ENCODE measurements around the gene SLC22A2. TPM values are rescaled to one million over a fixed set of nuclear protein-coding genes. Genes with fewer than 3 reads are reported as not detected.

The SLC22A2 gene
- total RNA-seq, 1 experiment from 2014 or later, result not detected

DNA sequence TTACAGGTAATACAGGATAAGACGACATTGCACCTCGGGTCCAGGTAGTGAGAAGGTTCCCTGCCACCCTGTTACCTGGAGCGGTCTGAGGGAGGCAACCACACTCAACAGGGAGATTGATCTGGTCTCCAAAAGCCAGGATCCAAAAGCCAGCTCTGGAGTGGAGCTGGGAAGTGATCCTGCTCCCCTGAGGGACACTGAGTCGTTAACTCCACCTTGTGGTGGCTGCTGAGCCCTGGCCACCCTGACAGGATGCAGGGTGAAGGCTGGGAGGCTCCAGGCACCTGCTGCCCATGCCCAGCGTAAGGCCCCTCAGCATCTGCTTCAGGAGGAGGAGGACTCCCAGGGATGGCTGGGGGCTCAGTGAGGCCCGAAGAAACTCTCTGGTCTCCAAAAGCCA lies 38.7 kb upstream of the SLC22A2 start:
- H3K9me3 Mint-ChIP-seq (ENCODE audit: low read depth, unreplicated experiment), result peaks cover 2% of the 10 kb centered on the region
- H3K36me3 Mint-ChIP-seq (ENCODE audit: insufficient read depth, unreplicated experiment), result peaks cover 9% of the 10 kb centered on the region
- peak; percentile 59 for DNase-seq
- peaks cover 44% of the 10 kb centered on the region for H3K4me1 Mint-ChIP-seq (ENCODE audit: low read depth, unreplicated experiment)
- no TSS peak for BruUV-seq (replicated peaks)
- intact Hi-C loops (cut with micrococcal nuclease; ENCODE audit: unreplicated experiment), result loop anchor here (1.0 kb wide), 2 partner anchors 76 to 159 kb away; no protein-coding TSS in a partner anchor
- no peak overlapping the region for H3K4me3 Mint-ChIP-seq (ENCODE audit: low read depth, unreplicated experiment)
- CTCF ChIA-PET, result interaction anchor here (2.1 to 2.2 kb wide), 2 partner anchors 76 to 159 kb away, joined by 13 to 39 read pairs; no protein-coding TSS in a partner anchor
- H3K27ac Mint-ChIP-seq (ENCODE audit: unreplicated experiment), result no peak overlapping the region
- H3K27me3 Mint-ChIP-seq (ENCODE audit: unreplicated experiment), result no peaks in the 10 kb centered on the region
- TF ChIP-seq, protein P1, sequence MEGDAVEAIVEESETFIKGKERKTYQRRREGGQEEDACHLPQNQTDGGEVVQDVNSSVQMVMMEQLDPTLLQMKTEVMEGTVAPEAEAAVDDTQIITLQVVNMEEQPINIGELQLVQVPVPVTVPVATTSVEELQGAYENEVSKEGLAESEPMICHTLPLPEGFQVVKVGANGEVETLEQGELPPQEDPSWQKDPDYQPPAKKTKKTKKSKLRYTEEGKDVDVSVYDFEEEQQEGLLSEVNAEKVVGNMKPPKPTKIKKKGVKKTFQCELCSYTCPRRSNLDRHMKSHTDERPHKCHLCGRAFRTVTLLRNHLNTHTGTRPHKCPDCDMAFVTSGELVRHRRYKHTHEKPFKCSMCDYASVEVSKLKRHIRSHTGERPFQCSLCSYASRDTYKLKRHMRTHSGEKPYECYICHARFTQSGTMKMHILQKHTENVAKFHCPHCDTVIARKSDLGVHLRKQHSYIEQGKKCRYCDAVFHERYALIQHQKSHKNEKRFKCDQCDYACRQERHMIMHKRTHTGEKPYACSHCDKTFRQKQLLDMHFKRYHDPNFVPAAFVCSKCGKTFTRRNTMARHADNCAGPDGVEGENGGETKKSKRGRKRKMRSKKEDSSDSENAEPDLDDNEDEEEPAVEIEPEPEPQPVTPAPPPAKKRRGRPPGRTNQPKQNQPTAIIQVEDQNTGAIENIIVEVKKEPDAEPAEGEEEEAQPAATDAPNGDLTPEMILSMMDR (IDR thresholded peaks at IDR 0.05; ENCODE audit: unreplicated experiment), result peak; percentile 51

DNA sequence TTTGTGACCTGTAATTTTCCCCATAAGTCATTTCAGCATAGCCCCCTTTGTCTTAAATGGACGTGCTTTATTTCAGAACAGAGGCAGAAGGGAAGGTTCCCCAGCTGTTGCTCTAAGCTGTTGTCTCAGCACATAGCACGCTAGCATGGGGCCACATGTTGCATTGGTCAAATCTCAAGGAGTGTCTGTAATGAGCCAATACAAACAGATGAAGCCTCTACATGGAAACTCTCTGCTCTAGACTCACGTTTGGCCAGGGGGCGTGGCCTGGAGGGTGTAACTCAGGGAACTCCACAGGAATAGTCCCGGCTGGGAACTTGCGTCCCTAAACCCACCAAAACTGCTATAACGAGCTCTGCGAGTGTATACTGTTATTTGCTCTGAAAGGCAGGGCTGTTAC lies 35.2 kb upstream of the SLC22A2 start:
- CTCF ChIA-PET, result no interaction called here
- H3K9me3 Mint-ChIP-seq (ENCODE audit: low read depth, unreplicated experiment), result no peaks in the 10 kb centered on the region
- H3K36me3 Mint-ChIP-seq (ENCODE audit: insufficient read depth, unreplicated experiment), result no peaks in the 10 kb centered on the region
- BruUV-seq (replicated peaks), result no TSS peak
- DNase-seq, result no peak
- H3K4me3 Mint-ChIP-seq (ENCODE audit: low read depth, unreplicated experiment), result no peak overlapping the region
- no peak overlapping the region for H3K27ac Mint-ChIP-seq (ENCODE audit: unreplicated experiment)
- H3K27me3 Mint-ChIP-seq (ENCODE audit: unreplicated experiment), result no peaks in the 10 kb centered on the region
- TF ChIP-seq, protein P1 (IDR thresholded peaks at IDR 0.05; ENCODE audit: unreplicated experiment), result no peak
- H3K4me1 Mint-ChIP-seq (ENCODE audit: low read depth, unreplicated experiment), result peaks cover 15% of the 10 kb centered on the region
- intact Hi-C loops (cut with micrococcal nuclease; ENCODE audit: unreplicated experiment), result no loop called here

DNA sequence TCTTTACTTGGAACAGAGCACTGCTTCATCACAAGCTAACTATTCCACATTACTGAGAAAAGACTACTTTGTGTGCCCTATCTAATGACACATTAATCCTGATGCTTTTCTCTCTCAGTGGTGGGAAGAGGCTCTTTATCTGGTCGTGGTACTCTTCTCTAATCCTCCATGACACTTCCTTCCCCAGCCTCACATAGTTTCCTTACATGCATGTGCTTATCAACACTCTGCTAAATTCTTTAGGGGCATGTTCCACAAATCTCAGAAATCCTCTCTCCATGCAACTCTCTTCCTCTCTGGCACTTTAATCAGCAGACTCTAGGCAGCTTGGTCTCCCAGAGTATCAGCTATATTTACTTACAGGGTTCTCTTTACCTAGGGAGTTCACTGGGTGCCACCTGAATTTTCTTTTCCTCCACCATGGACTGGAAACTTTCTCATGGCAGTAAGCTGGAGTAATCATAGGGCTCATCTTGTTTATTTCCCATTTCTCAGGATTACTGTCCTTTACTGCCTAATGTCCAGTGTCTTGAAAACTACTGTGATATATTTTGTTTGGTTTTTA lies 27.0 kb upstream of the SLC22A2 start:
- Mint-ChIP-seq H3K27me3 (ENCODE audit: unreplicated experiment) (no peaks in the 10 kb centered on the region), H3K27ac (ENCODE audit: unreplicated experiment) (no peak overlapping the region), H3K36me3 (ENCODE audit: insufficient read depth, unreplicated experiment) (no peaks in the 10 kb centered on the region), H3K4me1 (ENCODE audit: low read depth, unreplicated experiment) (no peaks in the 10 kb centered on the region), H3K4me3 (ENCODE audit: low read depth, unreplicated experiment) (no peak overlapping the region), H3K9me3 (ENCODE audit: low read depth, unreplicated experiment) (no peaks in the 10 kb centered on the region)
- TF ChIP-seq, protein P1 (IDR thresholded peaks at IDR 0.05; ENCODE audit: unreplicated experiment), result no peak
- intact Hi-C loops (cut with micrococcal nuclease; ENCODE audit: unreplicated experiment), result no loop called here
- BruUV-seq (replicated peaks), result no TSS peak
- DNase-seq, result no peak
- CTCF ChIA-PET, result no interaction called here

DNA sequence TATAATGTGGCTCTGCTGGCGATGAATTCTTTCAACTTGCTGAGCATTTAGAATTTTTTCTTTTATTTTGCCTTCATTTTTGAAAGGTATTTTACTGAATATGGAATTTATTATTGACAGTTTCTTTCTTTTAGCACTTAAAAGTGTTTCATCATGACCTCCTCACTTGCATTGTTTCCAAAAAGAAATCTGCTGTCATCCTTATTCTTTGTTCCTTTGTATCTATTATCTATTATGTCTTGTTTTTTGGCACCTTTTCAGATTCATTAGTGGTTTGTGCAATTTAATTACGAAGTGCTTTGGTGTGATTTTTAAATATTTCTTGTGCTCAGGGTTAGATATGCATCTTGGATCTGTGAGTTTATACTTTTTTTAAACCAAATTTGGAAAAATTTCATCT lies 26.0 kb upstream of the SLC22A2 start:
- no peak overlapping the region for H3K27ac Mint-ChIP-seq (ENCODE audit: unreplicated experiment)
- DNase-seq, result no peak
- no TSS peak for BruUV-seq (replicated peaks)
- intact Hi-C loops (cut with micrococcal nuclease; ENCODE audit: unreplicated experiment), result no loop called here
- no peaks in the 10 kb centered on the region for H3K4me1 Mint-ChIP-seq (ENCODE audit: low read depth, unreplicated experiment)
- H3K36me3 Mint-ChIP-seq (ENCODE audit: insufficient read depth, unreplicated experiment), result no peaks in the 10 kb centered on the region
- TF ChIP-seq, protein P1 (IDR thresholded peaks at IDR 0.05; ENCODE audit: unreplicated experiment), result no peak
- H3K4me3 Mint-ChIP-seq (ENCODE audit: low read depth, unreplicated experiment), result no peak overlapping the region
- CTCF ChIA-PET, result no interaction called here
- no peaks in the 10 kb centered on the region for H3K9me3 Mint-ChIP-seq (ENCODE audit: low read depth, unreplicated experiment)
- no peaks in the 10 kb centered on the region for H3K27me3 Mint-ChIP-seq (ENCODE audit: unreplicated experiment)
